Hepatic stellate cell (primary cell): ENCODE data around the gene INHBC.
"Not testable (repeated sequence)": the region's sequence is repeated elsewhere in the genome, so short reads cannot be mapped to it uniquely, and the experiment has no call there.

Source experiments
- DNase-seq: peaks from one replicate; pipeline ENCODE4 v3.0.0; 2011; ENCODE audit warnings: low spot score

The INHBC gene

GRCh38 chr12:57429473-57430111 is 5.0 kb upstream of the INHBC start:
- DNase-seq, result peak; percentile 31

GRCh38 chr12:57430112-57430930 is 4.3 kb upstream of the INHBC start:
- DNase-seq, result peak; percentile 31

GRCh38 chr12:57430931-57431566 is 3.5 kb upstream of the INHBC start, which contains the start of gene R3HDM2:
Gene R3HDM2 (minus strand): TSS chr12:57431043. CDS start chr12:57310428, 120,615 bp downstream.
- peak; percentile 96 for DNase-seq

- DNase-seq, result no peak
Measured at GRCh38 chr12:57431654-57432188, 2.9 kb upstream of the INHBC start.

GRCh38 chr12:57433370-57433769 is 1.2 kb upstream of the INHBC start:
- DNase-seq, result no peak

- no peak for DNase-seq
Measured at GRCh38 chr12:57435293-57435692, 709 bp downstream of the INHBC start.

GRCh38 chr12:57438400-57438799 is 3.8 kb downstream of the INHBC start:
- DNase-seq, result no peak

GRCh38 chr12:57439762-57440266 is 5.2 kb downstream of the INHBC start:
- no peak for DNase-seq

GRCh38 chr12:57441393-57441792 is 6.8 kb downstream of the INHBC start:
- not testable (repeated sequence) for DNase-seq

- DNase-seq, result no peak
Measured at GRCh38 chr12:57441846-57442427, 7.4 kb downstream of the INHBC start.

- DNase-seq, result not testable (repeated sequence)
Measured at GRCh38 chr12:57444337-57444736, 9.8 kb downstream of the INHBC start.

- no peak for DNase-seq
Measured at GRCh38 chr12:57444744-57445143, 10.2 kb downstream of the INHBC start.

- no peak for DNase-seq
Measured at GRCh38 chr12:57446292-57446960, 11.8 kb downstream of the INHBC start.

- DNase-seq, result no peak
Measured at GRCh38 chr12:57448669-57449068, 14.1 kb downstream of the INHBC start.

- DNase-seq, result no peak
Measured at GRCh38 chr12:57449375-57449774, 14.8 kb downstream of the INHBC start.

GRCh38 chr12:57450057-57450456 is 15.5 kb downstream of the INHBC start:
- DNase-seq, result no peak

GRCh38 chr12:57451233-57451778 is 16.7 kb downstream of the INHBC start:
- DNase-seq, result no peak

- DNase-seq, result peak; percentile 77
Measured at GRCh38 chr12:57452181-57452936, 17.8 kb downstream of the INHBC start.

GRCh38 chr12:57452937-57453509 is 18.4 kb downstream of the INHBC start:
- DNase-seq, result peak; percentile 74

- DNase-seq, result no peak
Measured at GRCh38 chr12:57454213-57454565, 19.6 kb downstream of the INHBC start.
